Karpas-422 (cell line): ENCODE measurements around the gene PCBP1. TPM values are rescaled to one million over a fixed set of nuclear protein-coding genes. Genes with fewer than 3 reads are reported as not detected.
"Not testable (repeated sequence)": the region's sequence is repeated elsewhere in the genome, so short reads cannot be mapped to it uniquely, and the experiment has no call there.

Experiments used
- DNase-seq: peaks from one replicate; pipeline ENCODE4 v3.0.0-alpha.2; 2015
- H2AFZ ChIP-seq: fragments of 200-600 bp; sonication (generic); 2 replicates; pipeline ENCODE4 v1.6.1; 2014; ENCODE audit warnings: antibody characterized with exemption, low read length, mixed read lengths
- H3K27ac ChIP-seq: fragments of 200-600 bp; sonication (generic); 2 replicates; pipeline ENCODE4 v1.5.1; 2014; ENCODE audit warnings: mild to moderate bottlenecking, low read length, moderate library complexity
- H3K27me3 ChIP-seq: fragments of 200-600 bp; sonication (generic); 2 replicates; pipeline ENCODE4 v1.6.1; 2014; ENCODE audit warnings: low read length, mixed read lengths
- H3K36me3 ChIP-seq: fragments of 200-600 bp; sonication (generic); 2 replicates; pipeline ENCODE4 v1.6.1; 2014; ENCODE audit warnings: low read length, mixed read lengths; ENCODE audit not compliant: insufficient read depth
- H3K4me1 ChIP-seq: fragments of 200-600 bp; sonication (generic); 2 replicates; pipeline ENCODE4 v1.6.1; 2014; ENCODE audit warnings: mild to moderate bottlenecking, low read length, mixed read lengths
- H3K4me2 ChIP-seq: fragments of 200-600 bp; sonication (generic); 2 replicates; pipeline ENCODE4 v1.6.1; 2014; ENCODE audit warnings: low read length, low read depth, mild to moderate bottlenecking; ENCODE audit not compliant: poor library complexity, severe bottlenecking
- H3K4me3 ChIP-seq: fragments of 200-600 bp; sonication (generic); 2 replicates; pipeline ENCODE4 v1.5.1; 2014; ENCODE audit warnings: mild to moderate bottlenecking, antibody characterized with exemption, low read length, mixed read lengths
- H3K79me2 ChIP-seq: fragments of 200-600 bp; sonication (generic); 2 replicates; pipeline ENCODE4 v1.6.1; 2014; ENCODE audit warnings: mild to moderate bottlenecking, low read length, mixed read lengths
- H3K9ac ChIP-seq: fragments of 200-600 bp; sonication (generic); 2 replicates; pipeline ENCODE4 v1.6.0; 2014; ENCODE audit warnings: low read length
- H3K9me2 ChIP-seq: fragments of 200-600 bp; sonication (generic), shearing (Covaris generic); replicated peaks from 2 replicates; pipeline ENCODE4 v1.6.0; 2014; ENCODE audit warnings: mild to moderate bottlenecking, low read length, moderate library complexity; ENCODE audit not compliant: insufficient read depth
- H3K9me3 ChIP-seq: fragments of 300-700, 200-600 bp; sonication (generic); 2 replicates; pipeline ENCODE4 v1.6.1; 2014; ENCODE audit warnings: low read length, mixed read lengths
- H4K20me1 ChIP-seq: fragments of 200-600 bp; sonication (generic); 2 replicates; pipeline ENCODE4 v1.6.1; 2014; ENCODE audit warnings: mild to moderate bottlenecking, antibody characterized with exemption, low read length, low read depth; ENCODE audit not compliant: insufficient read depth
- small RNA-seq: library from RNA; depleted of rRNA; stranded (forward); fragments of <200 nt; gene quantifications from one replicate; pipeline ENCODE3, GENCODE V24; 2014
- total RNA-seq: library from RNA; depleted of rRNA; stranded (reverse); fragments of >200 nt; shearing (Covaris generic); gene quantifications from 2 replicates; pipeline ENCODE4 v1.2.3, GENCODE V29; 2014; ENCODE audit warnings: low replicate concordance; rRNA removed

Gene PCBP1
- total RNA-seq, 1 experiment from 2014 or later: 128 TPM

DNA sequence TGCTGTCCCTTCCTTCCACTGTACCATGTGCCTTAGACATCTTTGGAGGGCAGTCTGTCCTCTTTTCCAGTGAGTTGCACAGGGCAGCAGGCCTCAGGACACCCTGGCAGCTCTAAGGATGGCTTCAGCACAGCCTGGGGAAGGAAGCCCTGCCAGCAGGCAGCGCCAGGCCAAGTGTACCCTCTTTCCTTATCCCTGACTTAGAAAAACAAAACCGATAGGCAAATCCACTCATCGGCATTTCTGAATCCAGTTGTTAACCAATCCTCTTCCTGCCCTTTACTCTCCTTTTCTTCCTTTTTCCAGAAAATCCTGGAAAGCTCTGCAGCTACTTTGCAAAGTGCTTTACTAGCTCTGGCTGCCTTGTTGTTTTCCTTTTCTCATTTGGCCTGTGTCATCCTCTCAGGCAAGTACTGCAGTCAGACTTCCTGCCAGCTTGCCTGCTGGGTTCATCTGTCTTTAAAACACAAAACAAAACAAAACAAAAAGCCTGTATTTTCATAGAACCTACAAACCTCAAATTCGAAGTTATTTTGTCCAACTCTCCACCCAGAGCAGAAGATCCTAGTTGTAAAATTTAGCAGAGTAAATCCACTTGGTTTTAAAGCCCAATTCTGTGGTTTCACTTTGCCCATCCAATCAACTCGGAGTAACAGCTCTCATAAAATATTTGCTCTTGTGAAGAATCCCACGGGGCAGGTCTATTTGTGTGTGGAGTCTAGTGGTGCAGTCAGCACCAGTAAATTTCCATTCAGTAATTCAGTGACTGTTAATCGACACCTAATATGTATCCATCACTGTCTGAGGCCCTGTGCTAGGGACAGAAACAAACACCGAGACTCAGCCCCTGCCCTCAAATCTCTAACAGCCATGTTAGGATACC lies 45.2 kb downstream of the PCBP1 start:
- Histone ChIP-seq H3K4me1 (peaks cover 46% of the 10 kb centered on the region), H3K4me2 (peak overlapping the region; percentile 82), H3K9ac (peak overlapping the region; percentile 69), H2AFZ (peak overlapping the region; percentile 62), H3K9me2 (no peaks in the 10 kb centered on the region), H3K9me3 (no peaks in the 10 kb centered on the region), H3K27me3 (no peaks in the 10 kb centered on the region), H4K20me1 (no peaks in the 10 kb centered on the region), H3K36me3 (no peaks in the 10 kb centered on the region), H3K27ac (peak overlapping the region; percentile 90), H3K4me3 (peak overlapping the region; percentile 62), H3K79me2 (no peaks in the 10 kb centered on the region)
- peak; percentile 89 for DNase-seq

DNA sequence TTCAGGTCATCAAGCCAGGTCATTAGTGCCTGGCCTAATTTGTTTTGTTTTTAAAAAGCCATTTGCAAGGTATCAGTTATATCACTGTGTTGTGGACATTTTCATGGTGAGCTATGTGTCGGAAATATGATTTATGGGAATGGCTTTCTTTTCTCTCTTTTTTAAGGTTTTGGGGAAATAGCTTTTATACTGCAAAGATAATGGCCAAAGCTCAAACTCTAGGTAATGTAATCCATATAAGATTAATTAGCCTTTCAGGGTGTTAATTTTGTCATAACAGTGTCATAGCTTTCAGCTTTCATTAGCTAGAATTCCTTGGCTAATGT lies 45.8 kb downstream of the PCBP1 start:
- Histone ChIP-seq H3K9me3 (no peaks in the 10 kb centered on the region), H3K9me2 (no peaks in the 10 kb centered on the region), H2AFZ (peak overlapping the region; percentile 62), H3K4me3 (peak overlapping the region; percentile 62), H3K27ac (peak overlapping the region; percentile 90), H3K9ac (peak overlapping the region; percentile 69), H3K36me3 (no peaks in the 10 kb centered on the region), H4K20me1 (no peaks in the 10 kb centered on the region), H3K4me1 (peaks cover 40% of the 10 kb centered on the region), H3K79me2 (no peaks in the 10 kb centered on the region), H3K27me3 (no peaks in the 10 kb centered on the region), H3K4me2 (peak overlapping the region; percentile 82)
- no peak for DNase-seq

DNA sequence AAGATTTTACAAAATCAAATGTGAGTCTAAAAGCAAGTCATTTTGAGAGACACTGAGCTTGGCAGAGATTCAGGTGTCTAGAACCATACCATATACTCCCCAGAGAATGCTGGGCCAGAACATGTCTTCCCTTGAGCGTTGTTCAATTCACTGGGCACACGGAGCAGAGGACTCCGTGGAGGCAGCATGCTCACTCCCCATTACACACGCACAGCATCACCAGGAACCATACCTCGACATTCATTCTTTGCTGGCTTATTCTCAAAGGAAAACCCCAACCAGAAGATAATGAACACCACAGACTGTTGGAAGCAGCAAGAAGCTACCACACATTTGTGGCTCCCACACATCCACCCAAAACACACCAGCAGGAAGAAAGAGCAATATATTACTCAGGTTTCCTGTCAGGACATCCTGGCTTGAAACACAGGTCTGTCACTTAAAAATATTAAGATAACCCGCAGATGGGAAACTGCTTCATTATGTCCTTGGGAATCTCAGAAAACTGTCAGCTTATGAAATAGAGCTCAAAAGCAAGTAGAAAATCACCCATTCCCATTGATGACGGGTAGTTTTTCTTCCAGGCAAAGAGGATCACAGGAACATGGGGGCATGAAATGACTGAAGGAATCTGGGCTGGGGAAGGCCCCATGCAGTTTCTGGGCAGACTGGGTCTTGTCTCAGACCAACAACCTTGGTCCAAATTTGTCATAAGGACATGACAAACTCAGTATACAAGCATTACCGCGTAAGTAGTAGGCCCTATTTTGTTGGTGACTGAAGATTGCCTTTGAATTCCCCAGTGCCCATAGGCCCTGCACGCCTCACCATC lies 46.4 kb downstream of the PCBP1 start:
- peak overlapping the region; percentile 62 for H3K4me3 ChIP-seq
- peak; percentile 79 for DNase-seq

DNA sequence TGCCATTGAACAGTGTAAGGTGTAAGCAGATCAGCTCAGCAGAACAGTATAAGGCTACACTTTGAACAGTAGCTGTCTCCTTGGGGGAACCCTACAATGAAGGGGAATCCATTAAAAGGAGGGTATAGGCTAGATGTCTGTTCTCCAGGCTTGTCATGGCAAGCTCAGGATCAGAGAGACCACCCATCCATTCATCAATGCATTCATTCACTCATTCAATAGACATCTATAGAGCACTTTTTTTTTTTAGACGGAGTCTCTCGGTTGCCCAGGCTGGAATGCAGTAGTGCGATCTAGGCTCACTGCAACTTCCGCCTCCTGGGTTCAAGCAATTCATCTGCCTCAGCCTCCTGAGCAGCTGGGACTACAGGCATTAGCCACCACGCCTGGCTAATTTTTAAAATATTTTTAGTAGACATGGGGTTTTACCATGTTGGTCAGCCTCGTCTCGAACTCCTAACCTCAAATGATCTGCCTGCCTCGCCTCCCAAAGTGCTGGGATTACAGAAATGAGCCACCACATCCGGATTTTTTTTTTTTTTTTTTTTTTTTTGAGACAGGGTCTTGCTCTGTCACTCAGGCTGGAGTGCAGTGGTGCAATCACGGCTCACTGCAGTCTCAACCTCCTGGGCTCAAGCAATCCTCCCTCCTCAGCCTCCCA lies 47.2 kb downstream of the PCBP1 start:
- not testable (repeated sequence) for H3K79me2 ChIP-seq, H3K36me3 ChIP-seq, DNase-seq, H3K9me3 ChIP-seq, H3K9me2 ChIP-seq, H4K20me1 ChIP-seq, H3K27me3 ChIP-seq, H3K4me3 ChIP-seq
- Histone ChIP-seq H3K27ac (peak overlapping the region; percentile 90), H2AFZ (peak overlapping the region; percentile 62), H3K4me2 (peak overlapping the region; percentile 82), H3K4me1 (peaks cover 37% of the 10 kb centered on the region), H3K9ac (peak overlapping the region; percentile 69; the same call in 1 of the 2 replicates)

More for the DNA sequence above, 46.4 kb downstream of the PCBP1 start:
- Histone ChIP-seq H3K9me2 (no peaks in the 10 kb centered on the region), H3K79me2 (no peaks in the 10 kb centered on the region), H3K9me3 (no peaks in the 10 kb centered on the region), H3K36me3 (no peaks in the 10 kb centered on the region), H3K9ac (peak overlapping the region; percentile 69), H3K27me3 (no peaks in the 10 kb centered on the region), H3K4me2 (peak overlapping the region; percentile 82), H3K4me1 (peaks cover 37% of the 10 kb centered on the region), H3K27ac (peak overlapping the region; percentile 90), H2AFZ (peak overlapping the region; percentile 62), H4K20me1 (no peaks in the 10 kb centered on the region)

Small RNA genes lying within 50 kb of the gene (small RNA-seq; reads per million reads assigned to genes)
- gene RN7SL470P: not detected

Other genes starting within 250 kb of the PCBP1 start
- 80.0 and 87.6 TPM in 2 replicates for gene SNRNP27, start 193.5 kb upstream of the PCBP1 start, total RNA-seq
- 16.1 and 29.3 TPM in 2 replicates for gene MXD1, start 172.4 kb upstream of the PCBP1 start, total RNA-seq
- gene ASPRV1, start 125.8 kb upstream of the PCBP1 start, total RNA-seq: 0.71 and 1.3 TPM in 2 replicates
- 30.0 and 36.5 TPM in 2 replicates for gene C2orf42, start 103.5 kb downstream of the PCBP1 start, total RNA-seq
- gene TIA1, start 161.2 kb downstream of the PCBP1 start, total RNA-seq: 181 and 192 TPM in 2 replicates
- 26.8 and 31.9 TPM in 2 replicates for gene PCYOX1, start 170.7 kb downstream of the PCBP1 start, total RNA-seq
- 215 and 515 TPM in 2 replicates for gene SNRPG, start 206.3 kb downstream of the PCBP1 start, total RNA-seq
- gene FAM136A, start 214.6 kb downstream of the PCBP1 start, total RNA-seq: 85.9 and 89.4 TPM in 2 replicates